ENCODE results near the gene P2RY2. TPM values are rescaled to one million over a fixed set of nuclear protein-coding genes. Genes with fewer than 3 reads are reported as not detected.
A peak's percentile ranks its signal among the peaks of the same experiment; 100 is the strongest.

P2RY2 gene
- total RNA-seq, 4 donors from 2014 or later: 36.2 to 50.3 (median 43.8) TPM

- no peaks in the 10 kb centered on the region for H3K27me3 ChIP-seq
- no peaks in the 10 kb centered on the region for H3K9me3 ChIP-seq
- WGBS, 2 donors: 78 to 94% methylated on average over 1 to 3 of the region's 5 CpGs
- no peak overlapping the region for H3K4me3 ChIP-seq
- no peak for DNase-seq
- intact Hi-C loops (cut with DNase I): loop anchor here (5.0 to 10.0 kb wide), 3 partner anchors 252 to 449 kb away; no protein-coding TSS in a partner anchor
- no peaks in the 10 kb centered on the region for H3K36me3 ChIP-seq
- H3K4me1 ChIP-seq: peaks cover 23 to 34% (median 26%) of the 10 kb centered on the region in 3 donors
- peak overlapping the region in 2 of 4 donors; percentile 78 to 84 for H3K27ac ChIP-seq
- TF ChIP-seq CTCF (IDR thresholded peaks at IDR 0.05): no peak
- TF ChIP-seq POLR2A (IDR thresholded peaks at IDR 0.05): no peak
Observed at GRCh38 chr11:73176145-73176873, 41.8 kb upstream of the P2RY2 start.

- no peak overlapping the region for H3K4me3 ChIP-seq
- H3K36me3 ChIP-seq: no peaks in the 10 kb centered on the region
- peaks cover 23 to 34% (median 26%) of the 10 kb centered on the region in 3 donors for H3K4me1 ChIP-seq
- DNase-seq: no peak
- H3K9me3 ChIP-seq: no peaks in the 10 kb centered on the region
- WGBS, 2 donors: 78 to 80% methylated on average over 1 of the region's 1 CpG
- H3K27me3 ChIP-seq: no peaks in the 10 kb centered on the region
- intact Hi-C loops (cut with DNase I): loop anchor here (5.0 to 10.0 kb wide), 3 partner anchors 252 to 450 kb away; no protein-coding TSS in a partner anchor
- peak overlapping the region in 3 of 4 donors; percentile 46 to 84 (median 78) for H3K27ac ChIP-seq
- TF ChIP-seq POLR2A (IDR thresholded peaks at IDR 0.05): no peak
Observed at GRCh38 chr11:73176874-73177155, 41.3 kb upstream of the P2RY2 start.

DNA sequence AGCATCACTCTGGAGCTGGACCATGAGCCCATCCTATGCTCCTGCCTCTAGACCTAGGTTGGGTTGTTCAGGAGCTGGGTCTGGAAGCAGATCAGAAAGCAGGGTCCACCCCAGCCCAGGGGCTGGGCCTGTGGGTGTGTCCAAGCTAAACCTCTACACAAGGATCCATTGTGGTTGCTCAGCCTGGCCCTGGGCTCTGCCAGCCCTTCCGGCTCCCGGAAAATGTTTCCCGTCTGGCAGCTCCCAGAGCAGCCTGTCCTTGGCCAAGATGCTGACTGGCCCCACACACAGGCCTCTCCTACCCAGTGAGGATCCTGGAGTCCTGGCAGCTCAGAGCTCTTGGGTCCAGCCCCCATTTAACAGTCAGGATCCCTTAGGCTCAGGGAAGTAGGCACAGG, 40.7 kb upstream of the P2RY2 start:
- Histone ChIP-seq H3K36me3 (no peaks in the 10 kb centered on the region), H3K27ac (peak overlapping the region in 3 of 4 donors; percentile 46 to 84 (median 78)), H3K4me1 (peaks cover 23 to 34% (median 26%) of the 10 kb centered on the region in 3 donors), H3K9me3 (no peaks in the 10 kb centered on the region), H3K4me3 (no peak overlapping the region), H3K27me3 (no peaks in the 10 kb centered on the region)
- no CpG with 5 or more reads among the region's 3 CpGs for WGBS, 2 donors
- intact Hi-C loops (cut with DNase I): loop anchor here (5.0 to 10.0 kb wide), 3 partner anchors 253 to 450 kb away; no protein-coding TSS in a partner anchor
- DNase-seq: no peak
- TF ChIP-seq POLR2A (IDR thresholded peaks at IDR 0.05) (no peak), CTCF (IDR thresholded peaks at IDR 0.05) (no peak)

GRCh38 chr11:73177778-73178539, 40.1 kb upstream of the P2RY2 start:
- H3K4me3 ChIP-seq: no peak overlapping the region
- no peaks in the 10 kb centered on the region for H3K36me3 ChIP-seq
- TF ChIP-seq CTCF (IDR thresholded peaks at IDR 0.05) (peak; percentile 57 to 90 (median 84)), POLR2A (IDR thresholded peaks at IDR 0.05) (no peak)
- peak; percentile 34 for DNase-seq
- H3K27me3 ChIP-seq: no peaks in the 10 kb centered on the region
- 35 to 38% methylated on average over 4 to 11 of the region's 15 CpGs for WGBS, 2 donors
- peaks cover 23 to 39% (median 26%) of the 10 kb centered on the region in 3 donors for H3K4me1 ChIP-seq
- peak overlapping the region in 3 of 4 donors; percentile 46 to 84 (median 78) for H3K27ac ChIP-seq
- intact Hi-C loops (cut with DNase I): loop anchor here (5.0 to 10.0 kb wide), 3 partner anchors 253 to 451 kb away; no protein-coding TSS in a partner anchor
- H3K9me3 ChIP-seq: no peaks in the 10 kb centered on the region

- no peak overlapping the region for H3K27ac ChIP-seq
- H3K4me3 ChIP-seq: no peak overlapping the region
- H3K9me3 ChIP-seq: no peaks in the 10 kb centered on the region
- peaks cover 21 to 35% (median 26%) of the 10 kb centered on the region in 3 donors for H3K4me1 ChIP-seq
- 88 to 96% methylated on average over 3 of the region's 4 CpGs for WGBS, 2 donors
- no peak for DNase-seq
- intact Hi-C loops (cut with DNase I): loop anchor here (5.0 to 10.0 kb wide), 3 partner anchors 254 to 451 kb away; no protein-coding TSS in a partner anchor
- no peaks in the 10 kb centered on the region for H3K27me3 ChIP-seq
- no peaks in the 10 kb centered on the region for H3K36me3 ChIP-seq
- TF ChIP-seq POLR2A (IDR thresholded peaks at IDR 0.05): no peak
- no peak for TF ChIP-seq CTCF (IDR thresholded peaks at IDR 0.05)
Observed at GRCh38 chr11:73178681-73179080, 39.4 kb upstream of the P2RY2 start.

Measured in esophagus squamous epithelium (tissue), 5 donors.